ENCODE results near the gene NPW. TPM values are rescaled to one million over a fixed set of nuclear protein-coding genes. Genes with fewer than 3 reads are reported as not detected.
A peak's percentile ranks its signal among the peaks of the same experiment; 100 is the strongest.

Gene NPW
- total and polyA plus RNA-seq, 9 of the 15 experiments (the other 6 are each of a cell fraction or from before 2014, with no cell fraction given) = 0.14 to 4.0 (median 2.6) TPM; not detected in 4

- TF ChIP-seq VEZF1 (CRISPR knock-in tag; IDR thresholded peaks at IDR 0.05) (peak; percentile 59), MYNN (IDR thresholded peaks at IDR 0.05) (no peak), MYNN (CRISPR knock-in tag; IDR thresholded peaks at IDR 0.05) (no peak), ZNF766 (CRISPR knock-in tag; conservative IDR thresholded peaks at IDR 0.05) (no peak), RAD21 (CRISPR knock-in tag; conservative IDR thresholded peaks at IDR 0.05 in 1 of 2, IDR thresholded peaks at IDR 0.05 in 1 of 2) (no peak), RNF219 (CRISPR knock-in tag; IDR thresholded peaks at IDR 0.05) (no peak), SP1 (CRISPR knock-in tag; IDR thresholded peaks at IDR 0.05) (peak; percentile 79), PHTF2 (CRISPR knock-in tag; IDR thresholded peaks at IDR 0.05) (no peak), CREBBP (IDR thresholded peaks at IDR 0.05; ENCODE audit: low read depth, low read length) (no peak), POLR2AphosphoS5 (IDR thresholded peaks at IDR 0.05; ENCODE audit: control insufficient read depth, insufficient read depth, low read depth, low read length) (no peak), ARID4B (CRISPR knock-in tag; IDR thresholded peaks at IDR 0.05) (peak; percentile 83), MEIS2 (IDR thresholded peaks at IDR 0.05; ENCODE audit: partially characterized antibody) (no peak), THRB (CRISPR knock-in tag; conservative IDR thresholded peaks at IDR 0.05) (no peak), E2F3 (CRISPR knock-in tag; IDR thresholded peaks at IDR 0.05) (peak; percentile 84), ZNF277 (CRISPR knock-in tag; IDR thresholded peaks at IDR 0.05; ENCODE audit: borderline replicate concordance) (no peak), RAD51 (IDR thresholded peaks at IDR 0.05; ENCODE audit: borderline replicate concordance, low read depth) (no peak)
Observed at GRCh38 chr16:1991948-1992703, 27.5 kb upstream of the NPW start (continued).

All from K562 (cell line).